Ovary (tissue), 3 donors: ENCODE measurements around the gene KDM4C.

ENCODE experiments used
- CTCF ChIP-seq, 3 donors: fragments of 450-650 bp in 2 of 3; fragments of 200-600 bp in 1 of 3; IDR thresholded peaks; one replicate each; pipeline versions ENCODE4 v1.5.1 to v1.8.0; 2016 to 2022; ENCODE audit warnings: antibody characterized with exemption in 3 of 3, mild to moderate bottlenecking in 1 of 3
- EP300 ChIP-seq: sonication (generic); formaldehyde crosslinking; IDR thresholded peaks from one replicate; pipeline ENCODE4 v1.6.1; 2017; ENCODE audit warnings: antibody characterized with exemption
- donor health status: DM: no; HTN: no; CAD: no.

DNA sequence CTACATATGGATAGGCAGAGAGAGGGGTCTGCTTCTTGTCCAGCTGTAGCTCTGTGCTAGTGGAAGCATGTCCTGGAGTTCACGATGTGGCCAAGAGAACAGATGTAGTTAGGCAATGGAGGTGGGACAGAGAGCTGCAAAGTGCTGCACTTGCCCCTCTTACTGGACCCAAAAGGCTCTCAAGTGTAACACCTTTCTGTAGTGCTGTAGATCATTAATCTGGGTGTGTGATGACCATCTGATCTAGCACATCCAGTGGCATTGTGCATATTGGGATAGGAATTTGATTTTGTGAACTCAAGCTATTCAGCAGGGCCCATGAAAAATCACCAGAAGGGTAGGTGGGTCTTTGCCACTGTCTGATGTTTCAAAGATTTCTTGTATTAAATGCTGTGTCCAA, 151.4 kb downstream of the KDM4C start:
- no peak for TF ChIP-seq CTCF (IDR thresholded peaks at IDR 0.05)
- TF ChIP-seq EP300: no peak
